SJCRH30 (cell line): Measurements from ENCODE around the gene MRPL45. TPM values are rescaled to one million over a fixed set of nuclear protein-coding genes. Genes with fewer than 3 reads are reported as not detected.

Experiments used
- DNase-seq, 2 experiments: peaks; one replicate each; pipeline ENCODE4 v3.0.0-alpha.2; 2015 to 2020
- H3K27ac ChIP-seq: fragments of 250-450 bp; sonication (Bioruptor Pico); 2 replicates; pipeline ENCODE4 v1.5.1; 2020; ENCODE audit warnings: mild to moderate bottlenecking, moderate library complexity
- H3K27me3 ChIP-seq: fragments of 250-450 bp; sonication (Bioruptor Pico); 2 replicates; pipeline ENCODE4 v1.5.1; 2020; ENCODE audit warnings: mild to moderate bottlenecking, moderate library complexity
- H3K36me3 ChIP-seq: fragments of 250-450 bp; sonication (Bioruptor Pico); 2 replicates; pipeline ENCODE4 v1.5.1; 2020; ENCODE audit warnings: mild to moderate bottlenecking, moderate library complexity
- H3K4me1 ChIP-seq: fragments of 250-450 bp; sonication (Bioruptor Pico); 2 replicates; pipeline ENCODE4 v1.5.1; 2020; ENCODE audit warnings: mild to moderate bottlenecking, moderate library complexity
- H3K4me3 ChIP-seq: fragments of 250-450 bp; sonication (Bioruptor Pico); 2 replicates; pipeline ENCODE4 v1.5.1; 2020; ENCODE audit warnings: mild to moderate bottlenecking, moderate library complexity
- H3K9me3 ChIP-seq: fragments of 250-450 bp; sonication (Bioruptor Pico); replicated peaks from 2 replicates; pipeline ENCODE4 v1.5.1; 2020; ENCODE audit warnings: mild to moderate bottlenecking, moderate library complexity
- total RNA-seq: library from RNA; depleted of rRNA; stranded (reverse); fragments of >200 nt; shearing (Covaris generic); gene quantifications from 2 replicates; pipeline ENCODE4 v1.2.3, GENCODE V29; 2014

Gene MRPL45
- total RNA-seq, 1 experiment from 2014 or later = 42.3 TPM

GRCh38 chr17:38315497-38315896, 18.5 kb downstream of the MRPL45 start:
- no peaks in the 10 kb centered on the region for H3K9me3 ChIP-seq

GRCh38 chr17:38317081-38317480, 20.1 kb downstream of the MRPL45 start:
- Histone ChIP-seq H3K27ac (no peak overlapping the region), H3K4me3 (no peak overlapping the region), H3K27me3 (no peaks in the 10 kb centered on the region), H3K4me1 (no peaks in the 10 kb centered on the region), H3K9me3 (no peaks in the 10 kb centered on the region), H3K36me3 (peaks cover 14% of the 10 kb centered on the region)
- no peak for DNase-seq

More at GRCh38 chr17:38315497-38315896, 18.5 kb downstream of the MRPL45 start:
- Histone ChIP-seq H3K27me3 (no peaks in the 10 kb centered on the region), H3K36me3 (peaks cover 12% of the 10 kb centered on the region), H3K4me1 (no peaks in the 10 kb centered on the region), H3K27ac (no peak overlapping the region), H3K4me3 (no peak overlapping the region)
- DNase-seq = no peak

GRCh38 chr17:38320482-38320881, 23.5 kb downstream of the MRPL45 start:
- Histone ChIP-seq H3K4me3 (no peak overlapping the region), H3K27me3 (no peaks in the 10 kb centered on the region), H3K4me1 (no peaks in the 10 kb centered on the region), H3K27ac (no peak overlapping the region), H3K9me3 (no peaks in the 10 kb centered on the region), H3K36me3 (peaks cover 20% of the 10 kb centered on the region)
- DNase-seq = no peak

- Histone ChIP-seq H3K27ac (no peak overlapping the region), H3K4me3 (no peak overlapping the region), H3K4me1 (no peaks in the 10 kb centered on the region), H3K27me3 (no peaks in the 10 kb centered on the region), H3K9me3 (no peaks in the 10 kb centered on the region), H3K36me3 (peaks cover 12% of the 10 kb centered on the region)
- DNase-seq = peak; percentile 62 to 76
Observed at GRCh38 chr17:38322156-38322779, 25.3 kb downstream of the MRPL45 start.

- Histone ChIP-seq H3K4me1 (no peaks in the 10 kb centered on the region), H3K27me3 (no peaks in the 10 kb centered on the region), H3K4me3 (no peak overlapping the region), H3K27ac (no peak overlapping the region), H3K9me3 (no peaks in the 10 kb centered on the region), H3K36me3 (peaks cover 12% of the 10 kb centered on the region)
- no peak for DNase-seq
Observed at GRCh38 chr17:38322897-38323296, 25.9 kb downstream of the MRPL45 start.

- H3K36me3 ChIP-seq = peaks cover 12% of the 10 kb centered on the region
- H3K9me3 ChIP-seq = no peaks in the 10 kb centered on the region
- H3K4me3 ChIP-seq = no peak overlapping the region
- no peaks in the 10 kb centered on the region for H3K4me1 ChIP-seq
- H3K27me3 ChIP-seq = no peaks in the 10 kb centered on the region
- DNase-seq = no peak
- H3K27ac ChIP-seq = no peak overlapping the region
Observed at GRCh38 chr17:38324141-38324697, 27.3 kb downstream of the MRPL45 start.

- Histone ChIP-seq H3K9me3 (no peaks in the 10 kb centered on the region), H3K27ac (no peak overlapping the region)
Observed at GRCh38 chr17:38324772-38325171, 27.8 kb downstream of the MRPL45 start.

GRCh38 chr17:38325221-38325851, 28.4 kb downstream of the MRPL45 start:
- no peak for DNase-seq
- no peaks in the 10 kb centered on the region for H3K27me3 ChIP-seq
- H3K36me3 ChIP-seq = peaks cover 9% of the 10 kb centered on the region
- no peaks in the 10 kb centered on the region for H3K4me1 ChIP-seq
- no peak overlapping the region for H3K27ac ChIP-seq
- no peak overlapping the region for H3K4me3 ChIP-seq
- no peaks in the 10 kb centered on the region for H3K9me3 ChIP-seq

More at GRCh38 chr17:38324772-38325171, 27.8 kb downstream of the MRPL45 start:
- no peak for DNase-seq
- Histone ChIP-seq H3K4me3 (no peak overlapping the region), H3K27me3 (no peaks in the 10 kb centered on the region), H3K4me1 (no peaks in the 10 kb centered on the region), H3K36me3 (peaks cover 9% of the 10 kb centered on the region)

GRCh38 chr17:38326996-38327792, 30.2 kb downstream of the MRPL45 start:
- DNase-seq = no peak
- Histone ChIP-seq H3K27me3 (0 out of 2 replicates have a peak, but pooled peaks cover 4% of the 10 kb centered on the region), H3K36me3 (peaks cover 7% of the 10 kb centered on the region), H3K4me1 (no peaks in the 10 kb centered on the region), H3K4me3 (no peak overlapping the region), H3K9me3 (no peaks in the 10 kb centered on the region), H3K27ac (no peak overlapping the region)

GRCh38 chr17:38327936-38328335, 31.0 kb downstream of the MRPL45 start:
- Histone ChIP-seq H3K36me3 (peaks cover 2% of the 10 kb centered on the region; the same call in 1 of the 2 replicates), H3K9me3 (no peaks in the 10 kb centered on the region), H3K27ac (no peak overlapping the region), H3K4me3 (no peak overlapping the region), H3K27me3 (0 out of 2 replicates have a peak, but pooled peaks cover 4% of the 10 kb centered on the region), H3K4me1 (no peaks in the 10 kb centered on the region)
- no peak for DNase-seq

GRCh38 chr17:38328620-38329019, 31.7 kb downstream of the MRPL45 start:
- Histone ChIP-seq H3K27ac (no peak overlapping the region), H3K4me3 (no peak overlapping the region), H3K4me1 (no peaks in the 10 kb centered on the region), H3K9me3 (no peaks in the 10 kb centered on the region), H3K27me3 (0 out of 2 replicates have a peak, but pooled peaks cover 4% of the 10 kb centered on the region), H3K36me3 (peaks cover 2% of the 10 kb centered on the region; the same call in 1 of the 2 replicates)
- no peak for DNase-seq

- H3K27me3 ChIP-seq = 0 out of 2 replicates have a peak, but pooled peaks cover 4% of the 10 kb centered on the region
- H3K9me3 ChIP-seq = no peaks in the 10 kb centered on the region
- H3K4me3 ChIP-seq = no peak overlapping the region
- DNase-seq = no peak
- no peaks in the 10 kb centered on the region for H3K4me1 ChIP-seq
- no peaks in the 10 kb centered on the region for H3K36me3 ChIP-seq
- no peak overlapping the region for H3K27ac ChIP-seq
Observed at GRCh38 chr17:38329284-38329683, 32.3 kb downstream of the MRPL45 start.

- no peak for DNase-seq
Observed at GRCh38 chr17:38329808-38330730, 33.1 kb downstream of the MRPL45 start.

GRCh38 chr17:38330941-38331411, 34.0 kb downstream of the MRPL45 start:
- Histone ChIP-seq H3K27me3 (peaks cover 10% of the 10 kb centered on the region; the same call in 1 of the 2 replicates), H3K9me3 (no peaks in the 10 kb centered on the region), H3K4me1 (no peaks in the 10 kb centered on the region), H3K36me3 (no peaks in the 10 kb centered on the region), H3K27ac (no peak overlapping the region), H3K4me3 (no peak overlapping the region)
- DNase-seq = no peak

More at GRCh38 chr17:38329808-38330730, 33.1 kb downstream of the MRPL45 start:
- Histone ChIP-seq H3K9me3 (no peaks in the 10 kb centered on the region), H3K27ac (no peak overlapping the region), H3K27me3 (0 out of 2 replicates have a peak, but pooled peaks cover 4% of the 10 kb centered on the region), H3K4me1 (no peaks in the 10 kb centered on the region), H3K4me3 (no peak overlapping the region), H3K36me3 (no peaks in the 10 kb centered on the region)
